22Rv1 (cell line): Measurements from ENCODE around the gene ATP23.

Source experiments
- CTCF ChIP-seq: fragments of 450-650 bp; IDR thresholded peaks from 2 replicates; pipeline ENCODE4 v1.5.1; 2017; ENCODE audit warnings: mild to moderate bottlenecking
- ZFX ChIP-seq: fragments of 450-650 bp; IDR thresholded peaks from 2 replicates; pipeline ENCODE4 v1.6.1; 2017; ENCODE audit warnings: antibody characterized with exemption, borderline replicate concordance

DNA sequence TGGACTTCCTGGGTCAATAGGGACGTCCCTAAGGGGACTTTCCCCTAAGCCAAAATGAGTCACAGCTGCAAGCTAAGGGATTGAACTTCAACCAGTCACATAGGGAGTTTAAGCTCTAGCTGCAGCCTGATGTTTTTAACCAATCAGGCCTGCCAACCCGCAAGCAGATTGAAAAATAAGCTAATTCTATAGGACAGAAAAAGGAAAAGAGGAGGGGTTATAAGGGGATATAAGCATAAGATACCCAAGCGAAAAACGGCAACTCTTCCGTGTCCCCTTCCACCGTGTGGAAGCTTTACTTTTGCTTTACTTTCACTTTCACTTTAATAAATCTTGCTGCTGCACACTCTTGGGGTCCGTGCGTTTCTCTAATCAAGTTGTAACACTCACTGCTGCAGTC, 24.4 kb downstream of the ATP23 start:
- TF ChIP-seq CTCF (no peak), ZFX (no peak)
